Right atrium auricular region (tissue), 2 donors: Measurements from ENCODE around the gene HSD17B1. TPM values are rescaled to one million over a fixed set of nuclear protein-coding genes. Genes with fewer than 3 reads are reported as not detected.

Experiments
- DNase-seq: peaks from one replicate; pipeline ENCODE4 v3.0.0-alpha.2; 2019; ENCODE audit warnings: low spot score
- H3K27ac ChIP-seq, 2 donors: fragments of 200-600 bp; sonication (generic); 1 replicate in 1 of 2; 2 replicates in 1 of 2; pipeline ENCODE4 v1.5.1; 2016 to 2019
- H3K27me3 ChIP-seq, 2 donors: fragments of 200-600 bp; sonication (generic); one replicate each; pipeline versions ENCODE4 v1.5.1 to v1.6.0; 2017 to 2019
- H3K36me3 ChIP-seq: fragments of 200-600 bp; sonication (generic); one replicate; pipeline ENCODE4 v1.5.1; 2016
- H3K4me1 ChIP-seq, 2 donors: fragments of 200-600 bp; sonication (generic); one replicate each; pipeline versions ENCODE4 v1.5.1 to v1.6.0; 2017 to 2019
- H3K4me3 ChIP-seq, 2 donors: fragments of 200-600 bp; sonication (generic); 1 replicate in 1 of 2; 2 replicates in 1 of 2; pipeline ENCODE4 v1.5.1; 2017 to 2019; ENCODE audit warnings: mild to moderate bottlenecking in 1 of 2, moderate library complexity in 1 of 2
- H3K9me3 ChIP-seq, 2 donors: fragments of 200-600 bp; sonication (generic); one replicate each; pipeline ENCODE4 v1.5.1; 2019
- total RNA-seq, 2 donors: library from RNA; depleted of rRNA; stranded (reverse); fragments of >200 nt; gene quantifications; one replicate each; pipeline ENCODE4 v1.1.0, GENCODE V29; 2016
- TF ChIP-seq, protein P1 (sequence below), 2 donors: fragments of 200-600 bp; sonication (generic); IDR thresholded peaks; one replicate each; pipeline ENCODE4 v1.5.1; 2019; ENCODE audit warnings: antibody characterized with exemption in 2 of 2

HSD17B1 gene
- total RNA-seq, 2 donors from 2014 or later: 0.39 to 0.78 TPM

DNA sequence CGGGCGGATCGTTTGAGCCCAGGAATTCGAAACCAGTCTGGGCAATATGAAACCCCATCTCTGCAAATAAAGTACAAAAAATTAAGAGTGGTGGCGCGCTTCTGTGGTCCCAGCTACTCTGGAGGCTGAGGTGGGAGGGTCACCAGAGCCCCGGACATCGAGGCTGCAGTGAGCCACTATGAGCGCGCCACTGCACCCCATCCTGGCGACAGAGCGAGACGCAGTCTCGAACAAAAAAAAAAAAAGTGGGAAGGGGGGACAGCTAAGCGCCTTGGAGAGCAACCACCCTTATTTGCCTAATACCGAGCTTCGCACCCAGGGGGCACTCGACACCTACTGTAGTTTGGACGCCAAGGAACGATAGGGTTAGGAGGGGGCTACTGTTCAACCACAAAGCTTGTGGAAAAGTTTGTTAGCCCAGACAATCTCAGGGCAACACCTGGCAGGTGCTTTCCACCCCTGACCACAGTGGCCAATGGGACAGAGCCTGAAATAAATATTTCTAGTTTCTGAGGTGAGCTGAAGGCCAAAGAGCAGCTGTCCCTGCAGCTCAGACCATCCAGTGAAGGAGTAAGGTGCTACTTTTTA lies 25.7 kb downstream of the HSD17B1 start:
- Histone ChIP-seq H3K4me1 (peaks cover 0 to 22% of the 10 kb centered on the region in 2 donors), H3K36me3 (peaks cover 46% of the 10 kb centered on the region), H3K27me3 (no peaks in the 10 kb centered on the region), H3K27ac (peak overlapping the region; percentile 84 to 94), H3K4me3 (peak overlapping the region; percentile 66 to 68), H3K9me3 (no peaks in the 10 kb centered on the region)
- TF ChIP-seq, protein P1, sequence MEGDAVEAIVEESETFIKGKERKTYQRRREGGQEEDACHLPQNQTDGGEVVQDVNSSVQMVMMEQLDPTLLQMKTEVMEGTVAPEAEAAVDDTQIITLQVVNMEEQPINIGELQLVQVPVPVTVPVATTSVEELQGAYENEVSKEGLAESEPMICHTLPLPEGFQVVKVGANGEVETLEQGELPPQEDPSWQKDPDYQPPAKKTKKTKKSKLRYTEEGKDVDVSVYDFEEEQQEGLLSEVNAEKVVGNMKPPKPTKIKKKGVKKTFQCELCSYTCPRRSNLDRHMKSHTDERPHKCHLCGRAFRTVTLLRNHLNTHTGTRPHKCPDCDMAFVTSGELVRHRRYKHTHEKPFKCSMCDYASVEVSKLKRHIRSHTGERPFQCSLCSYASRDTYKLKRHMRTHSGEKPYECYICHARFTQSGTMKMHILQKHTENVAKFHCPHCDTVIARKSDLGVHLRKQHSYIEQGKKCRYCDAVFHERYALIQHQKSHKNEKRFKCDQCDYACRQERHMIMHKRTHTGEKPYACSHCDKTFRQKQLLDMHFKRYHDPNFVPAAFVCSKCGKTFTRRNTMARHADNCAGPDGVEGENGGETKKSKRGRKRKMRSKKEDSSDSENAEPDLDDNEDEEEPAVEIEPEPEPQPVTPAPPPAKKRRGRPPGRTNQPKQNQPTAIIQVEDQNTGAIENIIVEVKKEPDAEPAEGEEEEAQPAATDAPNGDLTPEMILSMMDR (IDR thresholded peaks at IDR 0.05): peak in 1 of 2 donors; percentile 82
- DNase-seq: peak; percentile 79

DNA sequence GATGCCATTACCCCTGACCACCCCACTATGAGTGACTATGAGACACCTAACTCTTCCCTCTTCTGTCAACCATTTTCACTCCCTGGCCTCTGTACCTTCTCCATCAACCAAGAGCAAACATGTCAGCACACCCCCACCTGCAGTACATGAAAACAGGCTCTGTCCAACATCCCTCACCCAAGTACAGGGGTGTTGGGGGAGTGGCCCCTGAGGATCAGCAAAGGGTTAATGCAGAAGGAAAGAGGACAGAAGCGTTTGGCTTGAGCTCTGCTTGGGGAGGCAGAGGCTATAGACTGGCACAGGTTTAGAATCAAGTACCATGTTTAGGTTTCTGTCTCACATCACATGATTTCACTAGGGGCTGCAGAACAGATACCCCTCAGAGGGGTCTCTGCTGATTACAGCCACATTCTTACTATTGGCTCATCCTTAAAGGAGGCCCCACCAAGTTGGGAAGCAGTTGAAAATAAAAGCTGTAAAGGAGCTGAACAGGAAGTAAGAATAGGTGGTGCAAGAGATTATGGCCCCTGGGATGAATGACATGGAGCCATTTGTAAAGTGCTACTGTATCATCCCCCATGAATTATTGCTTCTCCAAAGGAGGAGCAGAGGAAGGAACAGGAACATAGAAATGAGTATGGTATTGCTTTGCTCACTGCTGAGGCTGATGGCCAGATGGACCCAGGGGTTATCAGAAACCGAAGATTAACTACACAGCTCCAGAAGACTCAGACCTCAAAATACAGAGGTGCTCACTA lies 27.2 kb downstream of the HSD17B1 start:
- Histone ChIP-seq H3K4me3 (no peak overlapping the region), H3K27me3 (no peaks in the 10 kb centered on the region), H3K9me3 (no peaks in the 10 kb centered on the region), H3K4me1 (peaks cover 0 to 22% of the 10 kb centered on the region in 2 donors), H3K36me3 (peaks cover 53% of the 10 kb centered on the region), H3K27ac (no peak overlapping the region)
- DNase-seq: no peak
- TF ChIP-seq, protein P1 (IDR thresholded peaks at IDR 0.05): no peak

DNA sequence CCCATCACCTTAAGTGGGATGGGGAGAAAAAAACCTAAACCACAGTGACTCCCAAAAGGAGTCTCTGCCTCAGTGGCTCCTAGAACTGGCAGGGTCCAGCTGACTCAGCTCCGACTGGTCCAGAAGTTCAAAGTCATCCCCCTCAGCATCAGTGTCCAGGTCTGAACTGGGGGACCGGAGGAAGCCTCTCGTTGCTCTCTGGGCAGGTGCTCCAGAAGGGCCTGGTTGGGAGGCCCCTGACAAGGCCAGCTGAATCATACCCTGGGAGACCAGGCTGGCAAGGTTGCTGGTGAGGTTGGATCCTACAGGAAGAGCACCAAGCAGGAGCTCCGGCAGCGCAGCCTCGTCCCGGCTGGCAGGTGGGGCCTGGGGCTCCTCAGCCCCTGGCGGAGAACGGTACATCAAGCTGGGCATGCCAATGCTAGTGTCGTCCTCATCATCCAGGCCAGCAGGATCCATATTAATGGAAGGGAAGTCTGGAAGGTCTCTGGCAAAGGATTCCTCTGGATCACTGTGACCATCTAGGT lies 29.1 kb downstream of the HSD17B1 start:
- Histone ChIP-seq H3K9me3 (no peaks in the 10 kb centered on the region), H3K27ac (no peak overlapping the region), H3K4me1 (peaks cover 0 to 23% of the 10 kb centered on the region in 2 donors), H3K36me3 (peaks cover 71% of the 10 kb centered on the region), H3K4me3 (no peak overlapping the region), H3K27me3 (no peaks in the 10 kb centered on the region)
- TF ChIP-seq, protein P1 (IDR thresholded peaks at IDR 0.05): no peak
- no peak for DNase-seq

DNA sequence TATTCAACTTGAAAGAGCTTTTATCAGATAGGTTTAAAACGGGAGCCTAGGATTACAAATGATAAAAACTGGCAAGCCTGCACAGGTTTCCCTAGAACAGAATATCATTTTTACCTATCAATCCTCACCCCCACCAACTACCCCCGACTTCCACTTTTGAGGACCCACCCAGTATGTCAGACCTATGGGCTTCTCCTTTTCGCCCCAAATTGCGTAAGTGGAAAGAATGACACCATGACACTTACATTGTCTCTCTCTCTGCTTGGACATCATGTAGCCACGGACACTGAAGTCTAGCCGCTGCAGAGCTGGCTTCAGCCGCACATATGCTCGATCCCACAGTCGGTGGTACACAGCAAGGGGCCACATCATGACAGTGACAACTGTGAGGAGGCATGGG lies 32.2 kb downstream of the HSD17B1 start:
- Histone ChIP-seq H3K9me3 (no peaks in the 10 kb centered on the region), H3K36me3 (peaks cover 93% of the 10 kb centered on the region), H3K4me1 (peaks cover 0 to 5% of the 10 kb centered on the region in 2 donors), H3K27ac (no peak overlapping the region), H3K4me3 (no peak overlapping the region), H3K27me3 (no peaks in the 10 kb centered on the region)
- TF ChIP-seq, protein P1 (IDR thresholded peaks at IDR 0.05): no peak
- DNase-seq: no peak

DNA sequence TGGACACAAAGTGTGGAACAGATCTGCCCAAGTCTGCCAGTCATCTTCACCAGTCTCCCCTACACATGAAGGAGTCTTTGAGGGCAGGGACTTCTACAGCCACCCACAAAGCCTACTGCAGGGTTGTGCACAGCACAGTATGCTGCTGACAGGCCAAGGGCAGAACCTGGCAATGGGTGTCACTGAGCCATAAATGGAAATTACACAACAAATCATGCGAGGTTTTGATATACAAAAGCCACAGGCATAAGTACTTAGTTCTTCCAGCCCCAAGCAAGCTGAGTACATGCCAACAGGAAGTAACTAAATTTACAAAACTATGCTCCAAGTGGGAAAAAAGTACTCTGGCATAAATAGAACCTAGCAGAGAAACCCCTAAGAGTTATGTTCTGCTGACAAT lies 32.6 kb downstream of the HSD17B1 start:
- H3K4me1 ChIP-seq: peaks cover 0 to 5% of the 10 kb centered on the region in 2 donors
- H3K36me3 ChIP-seq: peaks cover 93% of the 10 kb centered on the region
- H3K9me3 ChIP-seq: no peaks in the 10 kb centered on the region
- TF ChIP-seq, protein P1 (IDR thresholded peaks at IDR 0.05): no peak
- H3K27me3 ChIP-seq: no peaks in the 10 kb centered on the region
- no peak overlapping the region for H3K27ac ChIP-seq
- no peak for DNase-seq
- H3K4me3 ChIP-seq: no peak overlapping the region
